Endothelial cell of hepatic sinusoid (primary cell): ENCODE data around the gene MASP2.
"Not testable (repeated sequence)": the region's sequence is repeated elsewhere in the genome, so short reads cannot be mapped to it uniquely, and the experiment has no call there.

Source experiments
- in situ Hi-C: cut with HindIII; loops from 2 replicates; pipeline ENCODE4 v1.10.0; 2017; ENCODE audit warnings: low sequenced_read_pairs

The MASP2 gene

GRCh38 chr1:11041048-11041447 is 6.0 kb downstream of the MASP2 start:
- in situ Hi-C loops: no loop called here

GRCh38 chr1:11040105-11040429 is 7.0 kb downstream of the MASP2 start:
- in situ Hi-C loops: not testable (repeated sequence)

- in situ Hi-C loops: no loop called here
These were observed 7.5 kb downstream of the MASP2 start for GRCh38 chr1:11039351-11040104.

- in situ Hi-C loops: no loop called here
These were observed 9.3 kb downstream of the MASP2 start for GRCh38 chr1:11037740-11038182.

GRCh38 chr1:11037019-11037739 is 9.9 kb downstream of the MASP2 start:
- in situ Hi-C loops: not testable (repeated sequence)

- in situ Hi-C loops: no loop called here
These were observed 15.3 kb downstream of the MASP2 start for GRCh38 chr1:11031624-11032262.

GRCh38 chr1:11030865-11031264 is 16.2 kb downstream of the MASP2 start:
- in situ Hi-C loops: no loop called here

- in situ Hi-C loops: no loop called here
These were observed 19.0 kb downstream of the MASP2 start for GRCh38 chr1:11028018-11028417.

- in situ Hi-C loops: no loop called here
These were observed 19.7 kb downstream of the MASP2 start for GRCh38 chr1:11027316-11027715.

- in situ Hi-C loops: no loop called here
These were observed 20.1 kb downstream of the MASP2 start for GRCh38 chr1:11026903-11027302.

GRCh38 chr1:11026052-11026451 is 21.0 kb downstream of the MASP2 start:
- in situ Hi-C loops: no loop called here

GRCh38 chr1:11025618-11026017 is 21.4 kb downstream of the MASP2 start:
- in situ Hi-C loops: no loop called here

- in situ Hi-C loops: no loop called here
These were observed 22.2 kb downstream of the MASP2 start for GRCh38 chr1:11024874-11025203.

- in situ Hi-C loops: no loop called here
These were observed 22.7 kb downstream of the MASP2 start for GRCh38 chr1:11024154-11024873.

- in situ Hi-C loops: no loop called here
These were observed 23.8 kb downstream of the MASP2 start for GRCh38 chr1:11023201-11023600.

GRCh38 chr1:11019971-11020370 is 27.1 kb downstream of the MASP2 start:
- in situ Hi-C loops: no loop called here

GRCh38 chr1:11019358-11019757 is 27.7 kb downstream of the MASP2 start:
- in situ Hi-C loops: not testable (repeated sequence)

GRCh38 chr1:11013160-11013531 is 33.9 kb downstream of the MASP2 start:
- in situ Hi-C loops: no loop called here

GRCh38 chr1:11012260-11013159 is 34.5 kb downstream of the MASP2 start, which contains the start of gene TARDBP:
Gene TARDBP, plus strand, starts transcription at chr1:11012654. Its CDS starts 1,074 bp downstream, at chr1:11013728.
- in situ Hi-C loops: no loop called here

- in situ Hi-C loops: no loop called here
These were observed 46.5 kb downstream of the MASP2 start for GRCh38 chr1:11000526-11000925.
